ENCODE measurements around the gene MAJIN.
A peak's percentile ranks its signal among the peaks of the same experiment; 100 is the strongest.

MAJIN gene

DNA sequence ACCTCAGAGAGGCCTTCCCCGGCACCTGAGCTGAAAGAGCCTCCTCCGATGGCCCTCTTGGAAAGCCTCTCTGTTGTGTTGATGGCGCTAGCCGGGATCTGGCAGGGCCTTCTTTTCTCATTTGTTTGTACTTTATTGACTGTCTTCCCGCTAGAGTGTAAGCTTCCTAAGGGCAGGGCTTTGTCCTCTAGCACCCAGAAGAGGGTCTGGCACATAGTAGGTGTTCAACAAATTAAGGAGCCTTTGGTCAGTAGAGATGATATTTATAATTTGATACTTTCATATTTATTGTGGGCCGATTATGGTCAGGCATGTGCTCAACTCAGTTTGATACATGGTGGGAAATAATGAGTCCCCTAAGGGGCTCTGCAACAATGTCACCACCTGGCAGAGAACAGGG, 46.0 kb upstream of the MAJIN start:
- no peaks in the 10 kb centered on the region for H3K9me3 ChIP-seq (ENCODE audit: insufficient read depth, low read depth, low read length)
- WGBS (ENCODE audit: extremely low coverage, insufficient coverage, insufficient read length): no CpG with 5 or more reads among the region's 6 CpGs

DNA sequence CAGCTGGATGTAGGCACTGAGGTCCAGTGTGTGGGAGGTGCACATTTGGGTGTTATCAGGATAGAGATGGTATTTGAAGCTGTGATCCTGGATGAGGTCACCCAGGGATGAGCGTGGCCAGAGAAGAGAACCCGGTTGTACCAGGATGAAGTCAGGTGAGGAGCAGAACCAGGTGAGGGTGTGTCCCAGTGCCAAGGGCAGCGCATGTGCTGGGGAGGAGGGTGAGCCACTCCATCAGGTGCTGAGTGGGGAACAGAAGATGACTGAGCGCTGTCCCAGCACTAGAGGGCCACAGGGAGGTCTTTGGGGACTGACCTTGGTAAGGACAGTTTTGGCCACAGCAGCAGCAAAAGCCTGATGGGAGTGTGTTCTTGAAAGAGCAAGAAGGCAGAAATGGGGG, 44.8 kb upstream of the MAJIN start:
- no peak overlapping the region for H4K12ac ChIP-seq (ENCODE audit: low read depth, low read length)
- no peak for DNase-seq
- H2AK5ac ChIP-seq (ENCODE audit: low read length): no peak overlapping the region
- H3K79me1 ChIP-seq (ENCODE audit: low read length): peaks cover 8% of the 10 kb centered on the region
- no peak overlapping the region for H3K14ac ChIP-seq (ENCODE audit: low read length)
- H3K18ac ChIP-seq (ENCODE audit: low read length): no peak overlapping the region
- H3K4me2 ChIP-seq (ENCODE audit: low read length): no peak overlapping the region
- no peaks in the 10 kb centered on the region for H3K27me3 ChIP-seq (ENCODE audit: insufficient read depth, low read length)
- no peak overlapping the region for H3K4me3 ChIP-seq (ENCODE audit: low read depth, low read length)
- peaks cover 16 to 24% of the 10 kb centered on the region in 2 experiments for H3K36me3 ChIP-seq (ENCODE audit: control insufficient read depth in 1 of 2, insufficient read depth in 2 of 2, low read length in 2 of 2)
- H3K9me3 ChIP-seq (ENCODE audit: insufficient read depth, low read depth, low read length): no peaks in the 10 kb centered on the region
- no CpG with 5 or more reads among the region's 4 CpGs for WGBS (ENCODE audit: extremely low coverage, insufficient coverage, insufficient read length)
- H2BK12ac ChIP-seq (ENCODE audit: low read length): no peak overlapping the region
- no peak overlapping the region for H4K8ac ChIP-seq (ENCODE audit: low read depth, low read length)
- no peak overlapping the region for H2BK5ac ChIP-seq (ENCODE audit: low read depth, low read length, poor library complexity)
- no peak overlapping the region for H4K91ac ChIP-seq (ENCODE audit: low read depth, low read length)
- peaks cover 9% of the 10 kb centered on the region for H3K79me2 ChIP-seq (ENCODE audit: control insufficient read depth, insufficient read depth, low read length, poor library complexity)
- no peak overlapping the region for H2BK120ac ChIP-seq (ENCODE audit: insufficient read depth, low read length, poor library complexity)
- no peak overlapping the region for H3K23ac ChIP-seq (ENCODE audit: low read length)
- no peak overlapping the region for H3K4ac ChIP-seq (ENCODE audit: low read depth, low read length)
- no peak overlapping the region for H3K27ac ChIP-seq (ENCODE audit: low read depth, low read length)
- H3K9ac ChIP-seq (ENCODE audit: low read length): no peak overlapping the region
- H3K4me1 ChIP-seq (ENCODE audit: control insufficient read depth in 1 of 2, insufficient read depth in 2 of 2, low read length in 2 of 2): peaks cover 4 to 6% of the 10 kb centered on the region in 2 experiments
- H2AFZ ChIP-seq (ENCODE audit: insufficient read depth, low read length, poor library complexity): no peak overlapping the region

More for the DNA sequence above, 46.0 kb upstream of the MAJIN start:
- no peak overlapping the region for H4K91ac ChIP-seq (ENCODE audit: low read depth, low read length)
- no peak overlapping the region for H3K4me3 ChIP-seq (ENCODE audit: low read depth, low read length)
- no peak overlapping the region for H2AK5ac ChIP-seq (ENCODE audit: low read length)
- H3K14ac ChIP-seq (ENCODE audit: low read length): no peak overlapping the region
- no peak overlapping the region for H3K9ac ChIP-seq (ENCODE audit: low read length)
- no peak overlapping the region for H2BK120ac ChIP-seq (ENCODE audit: insufficient read depth, low read length, poor library complexity)
- no peak overlapping the region for H3K27ac ChIP-seq (ENCODE audit: low read depth, low read length)
- no peak overlapping the region for H4K12ac ChIP-seq (ENCODE audit: low read depth, low read length)
- H3K18ac ChIP-seq (ENCODE audit: low read length): no peak overlapping the region
- no peak overlapping the region for H3K23ac ChIP-seq (ENCODE audit: low read length)
- H3K79me1 ChIP-seq (ENCODE audit: low read length): peaks cover 8% of the 10 kb centered on the region
- peaks cover 4 to 6% of the 10 kb centered on the region in 2 experiments for H3K4me1 ChIP-seq (ENCODE audit: control insufficient read depth in 1 of 2, insufficient read depth in 2 of 2, low read length in 2 of 2)
- DNase-seq: no peak
- H2AFZ ChIP-seq (ENCODE audit: insufficient read depth, low read length, poor library complexity): no peak overlapping the region
- no peak overlapping the region for H3K4me2 ChIP-seq (ENCODE audit: low read length)
- H3K27me3 ChIP-seq (ENCODE audit: insufficient read depth, low read length): no peaks in the 10 kb centered on the region
- H2BK12ac ChIP-seq (ENCODE audit: low read length): no peak overlapping the region
- peaks cover 20 to 28% of the 10 kb centered on the region in 2 experiments for H3K36me3 ChIP-seq (ENCODE audit: control insufficient read depth in 1 of 2, insufficient read depth in 2 of 2, low read length in 2 of 2)
- no peak overlapping the region for H3K4ac ChIP-seq (ENCODE audit: low read depth, low read length)
- H4K8ac ChIP-seq (ENCODE audit: low read depth, low read length): no peak overlapping the region
- H3K79me2 ChIP-seq (ENCODE audit: control insufficient read depth, insufficient read depth, low read length, poor library complexity): peaks cover 9% of the 10 kb centered on the region
- H2BK5ac ChIP-seq (ENCODE audit: low read depth, low read length, poor library complexity): no peak overlapping the region

DNA sequence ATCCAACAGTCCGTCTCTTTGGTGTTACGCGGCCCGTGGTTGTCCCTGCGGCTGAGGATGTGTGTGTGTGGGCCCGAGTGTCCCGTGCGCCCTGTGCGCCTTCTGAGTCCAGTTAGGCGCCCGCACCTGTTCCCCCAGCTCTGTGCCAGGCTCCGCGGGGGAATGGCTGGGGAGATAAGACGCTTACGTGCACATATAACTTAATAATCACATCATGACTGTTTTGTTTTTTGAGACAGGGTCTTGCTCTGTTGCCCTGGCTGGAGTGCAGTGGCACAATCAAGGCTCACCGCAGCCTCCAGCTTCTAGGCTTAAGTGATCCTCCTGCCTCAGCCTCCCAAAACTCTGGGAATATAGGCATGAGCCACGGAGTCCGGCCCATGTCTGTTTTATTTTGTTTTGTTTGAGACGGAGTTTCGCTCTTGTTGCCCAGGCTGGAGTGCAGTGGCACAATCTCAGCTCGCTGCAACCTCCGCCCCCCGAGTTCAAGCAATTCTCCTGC, 42.9 kb upstream of the MAJIN start:
- Histone ChIP-seq H3K27ac (ENCODE audit: low read depth, low read length) (peak overlapping the region; percentile 94), H3K18ac (ENCODE audit: low read length) (peak overlapping the region; percentile 48), H3K79me1 (ENCODE audit: low read length) (peaks cover 8% of the 10 kb centered on the region), H3K4ac (ENCODE audit: low read depth, low read length) (peak overlapping the region; percentile 13), H2BK12ac (ENCODE audit: low read length) (no peak overlapping the region), H3K14ac (ENCODE audit: low read length) (peak overlapping the region; percentile 50), H3K4me2 (ENCODE audit: low read length) (peak overlapping the region; percentile 87), H3K4me3 (ENCODE audit: low read depth, low read length) (peak overlapping the region; percentile 82), H2AFZ (ENCODE audit: insufficient read depth, low read length, poor library complexity) (no peak overlapping the region), H3K36me3 (ENCODE audit: control insufficient read depth in 1 of 2, insufficient read depth in 2 of 2, low read length in 2 of 2) (peaks cover 11 to 12% of the 10 kb centered on the region in 2 experiments), H3K9ac (ENCODE audit: low read length) (peak overlapping the region; percentile 71), H4K12ac (ENCODE audit: low read depth, low read length) (peak overlapping the region; percentile 57), H3K9me3 (ENCODE audit: insufficient read depth, low read depth, low read length) (no peaks in the 10 kb centered on the region), H2AK5ac (ENCODE audit: low read length) (no peak overlapping the region), H3K27me3 (ENCODE audit: insufficient read depth, low read length) (no peaks in the 10 kb centered on the region), H2BK5ac (ENCODE audit: low read depth, low read length, poor library complexity) (peak overlapping the region; percentile 25), H4K8ac (ENCODE audit: low read depth, low read length) (peak overlapping the region; percentile 100), H3K23ac (ENCODE audit: low read length) (no peak overlapping the region), H4K91ac (ENCODE audit: low read depth, low read length) (peak overlapping the region; percentile 67), H3K4me1 (ENCODE audit: control insufficient read depth in 1 of 2, insufficient read depth in 2 of 2, low read length in 2 of 2) (peaks cover 4 to 6% of the 10 kb centered on the region in 2 experiments), H2BK120ac (ENCODE audit: insufficient read depth, low read length, poor library complexity) (no peak overlapping the region), H3K79me2 (ENCODE audit: control insufficient read depth, insufficient read depth, low read length, poor library complexity) (peaks cover 9% of the 10 kb centered on the region)
- DNase-seq: peak; percentile 15 to 46
- WGBS (ENCODE audit: extremely low coverage, insufficient coverage, insufficient read length): no CpG with 5 or more reads among the region's 23 CpGs

DNA sequence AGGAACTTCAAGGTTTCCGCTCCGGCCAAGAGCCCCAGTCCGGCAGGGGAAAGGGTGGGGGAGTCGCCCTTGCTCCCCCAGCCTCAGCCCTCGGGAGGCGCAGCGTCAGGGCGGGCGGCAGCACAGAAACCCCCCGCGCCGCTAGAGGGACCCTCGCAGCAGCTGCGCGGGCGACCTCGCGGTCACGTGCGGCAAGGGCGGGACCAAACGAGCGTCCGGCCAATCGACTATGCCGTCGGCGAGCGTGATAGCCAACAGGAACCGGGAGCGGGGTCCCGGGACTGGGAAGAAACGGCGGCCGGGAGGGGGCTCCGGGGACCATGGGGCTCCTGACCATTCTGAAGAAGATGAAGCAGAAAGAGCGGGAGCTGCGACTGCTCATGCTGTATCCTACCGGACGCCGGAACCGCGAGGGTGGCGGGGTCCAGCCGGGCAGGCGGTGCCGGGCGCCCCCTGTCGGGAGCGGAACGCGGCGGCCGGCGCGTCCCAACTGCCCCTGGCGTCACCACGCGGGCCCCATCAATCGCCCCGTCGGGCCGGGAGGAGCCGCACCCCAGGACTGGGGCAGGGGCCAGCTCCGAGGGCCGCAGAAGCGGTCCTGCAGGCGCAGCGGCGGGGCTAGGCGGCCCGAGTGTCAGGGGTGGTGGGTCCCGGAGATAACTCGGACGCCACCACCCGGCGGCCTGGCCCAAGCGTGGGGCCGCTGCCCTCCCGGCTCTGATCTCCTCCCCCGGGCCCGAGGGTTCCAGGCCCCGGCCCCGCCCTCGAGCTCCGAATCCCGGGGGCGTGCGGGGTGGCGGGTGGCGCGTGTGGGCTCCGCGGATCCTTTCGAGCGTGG, 42.2 kb upstream of the MAJIN start, which contains the start of gene ARL2:
Gene ARL2, plus strand, starts transcription at position 273 of the 838 bp plus-strand sequence. Its CDS starts 48 bp downstream, at position 321.
- H3K9ac ChIP-seq (ENCODE audit: low read length): peak within 1 kb of the TSS; percentile 79
- peaks cover 8% of the 10 kb centered on the region for H3K79me1 ChIP-seq (ENCODE audit: low read length)
- H3K4me2 ChIP-seq (ENCODE audit: low read length): peak within 1 kb of the TSS; percentile 87
- H3K14ac ChIP-seq (ENCODE audit: low read length): peak within 1 kb of the TSS; percentile 100
- peak within 1 kb of the TSS; percentile 100 for H4K12ac ChIP-seq (ENCODE audit: low read depth, low read length)
- H2BK120ac ChIP-seq (ENCODE audit: insufficient read depth, low read length, poor library complexity): peak within 1 kb of the TSS; percentile 97
- H3K9me3 ChIP-seq (ENCODE audit: insufficient read depth, low read depth, low read length): no peaks in the 10 kb centered on the region
- peak within 1 kb of the TSS; percentile 94 for H3K27ac ChIP-seq (ENCODE audit: low read depth, low read length)
- peak within 1 kb of the TSS; percentile 100 for H4K8ac ChIP-seq (ENCODE audit: low read depth, low read length)
- H3K23ac ChIP-seq (ENCODE audit: low read length): no peak within 1 kb of the TSS
- H3K27me3 ChIP-seq (ENCODE audit: insufficient read depth, low read length): no peaks in the 10 kb centered on the region
- H2AK5ac ChIP-seq (ENCODE audit: low read length): peak within 1 kb of the TSS; percentile 88
- peak within 1 kb of the TSS; percentile 99 for H3K18ac ChIP-seq (ENCODE audit: low read length)
- WGBS (ENCODE audit: extremely low coverage, insufficient coverage, insufficient read length): no CpG with 5 or more reads among the region's 96 CpGs
- H3K4me3 ChIP-seq (ENCODE audit: low read depth, low read length): peak within 1 kb of the TSS; percentile 82
- H3K36me3 ChIP-seq (ENCODE audit: control insufficient read depth in 1 of 2, insufficient read depth in 2 of 2, low read length in 2 of 2): peaks cover 9 to 12% of the 10 kb centered on the region in 2 experiments
- peaks cover 4 to 6% of the 10 kb centered on the region in 2 experiments for H3K4me1 ChIP-seq (ENCODE audit: control insufficient read depth in 1 of 2, insufficient read depth in 2 of 2, low read length in 2 of 2)
- peak within 1 kb of the TSS; percentile 98 for H4K91ac ChIP-seq (ENCODE audit: low read depth, low read length)
- H2BK12ac ChIP-seq (ENCODE audit: low read length): peak within 1 kb of the TSS; percentile 79
- H3K4ac ChIP-seq (ENCODE audit: low read depth, low read length): peak within 1 kb of the TSS; percentile 94
- peaks cover 9% of the 10 kb centered on the region for H3K79me2 ChIP-seq (ENCODE audit: control insufficient read depth, insufficient read depth, low read length, poor library complexity)
- peak within 1 kb of the TSS; percentile 100 for H2AFZ ChIP-seq (ENCODE audit: insufficient read depth, low read length, poor library complexity)
- H2BK5ac ChIP-seq (ENCODE audit: low read depth, low read length, poor library complexity): peak within 1 kb of the TSS; percentile 86
- peak; percentile 77 to 86 for DNase-seq

Data from trophoblast cell (in vitro differentiated cells and primary cell).